HG03280 (cell line): ENCODE measurements around the gene BCL2L2.

Experiments used
- ATAC-seq: cut with Tn5 transposase; IDR thresholded peaks from one replicate; pipeline ENCODE4 v1.9.1; 2021; ENCODE audit warnings: mild to moderate bottlenecking, moderate library complexity; ENCODE audit not compliant: unreplicated experiment

The BCL2L2 gene

DNA sequence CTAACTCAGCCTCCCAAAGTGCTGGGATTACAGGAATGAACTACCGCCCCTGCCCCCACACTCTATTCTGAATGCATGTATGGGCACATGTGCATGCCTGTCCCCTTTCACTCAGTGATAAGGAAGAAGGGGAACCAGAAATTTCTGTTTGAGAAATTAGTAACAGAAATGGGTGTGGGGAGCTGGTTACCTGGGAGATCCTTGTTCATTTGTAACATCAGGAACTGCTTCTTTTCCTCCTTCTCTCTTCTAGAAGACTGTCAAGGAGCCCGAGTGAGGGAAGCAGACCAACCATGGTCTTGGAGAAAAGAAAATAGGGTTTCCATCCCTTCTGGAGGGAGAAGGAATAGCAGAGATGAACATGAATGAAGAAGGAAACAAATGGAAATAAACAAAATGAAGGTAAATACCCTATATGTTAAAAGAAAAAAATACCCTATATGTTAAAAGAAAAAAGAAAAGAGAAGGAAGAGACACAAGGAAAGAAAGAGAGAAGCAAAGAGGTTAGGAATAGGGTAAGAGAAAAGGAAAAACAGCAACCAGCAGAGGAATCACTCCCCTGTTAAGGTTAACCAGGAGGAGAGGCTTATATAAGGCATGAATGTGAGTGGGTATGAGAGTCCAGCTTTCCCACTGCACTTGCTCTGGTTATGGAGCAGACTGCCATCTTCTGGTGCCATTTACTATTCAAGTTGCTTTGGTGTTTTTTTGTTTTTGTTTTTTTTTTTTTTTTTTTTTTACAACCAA, 7.2 kb upstream of the BCL2L2 start:
- no peak for ATAC-seq

GRCh38 chr14:23299986-23300686, 6.5 kb upstream of the BCL2L2 start:
- no peak for ATAC-seq

GRCh38 chr14:23300687-23301223, 5.9 kb upstream of the BCL2L2 start:
- ATAC-seq, result no peak

GRCh38 chr14:23301288-23301968, 5.2 kb upstream of the BCL2L2 start:
- ATAC-seq, result peak; percentile 78

DNA sequence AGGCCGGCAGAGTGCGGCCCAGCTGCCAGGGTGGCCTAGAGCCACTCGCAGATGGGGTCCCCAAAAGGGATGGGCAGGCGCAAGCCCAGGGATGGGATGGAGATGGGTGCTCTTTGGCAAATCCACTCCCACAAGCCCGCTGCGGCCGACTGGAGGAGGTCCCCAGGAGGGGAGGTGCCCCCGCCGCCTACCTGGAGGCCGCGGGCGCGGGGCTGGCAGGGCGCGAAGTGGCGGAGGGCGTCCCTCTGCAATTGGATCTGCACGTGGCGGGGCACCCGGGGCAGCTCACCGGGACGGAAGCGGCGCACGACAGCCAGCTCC, 4.7 kb upstream of the BCL2L2 start:
- ATAC-seq, result peak; percentile 21

DNA sequence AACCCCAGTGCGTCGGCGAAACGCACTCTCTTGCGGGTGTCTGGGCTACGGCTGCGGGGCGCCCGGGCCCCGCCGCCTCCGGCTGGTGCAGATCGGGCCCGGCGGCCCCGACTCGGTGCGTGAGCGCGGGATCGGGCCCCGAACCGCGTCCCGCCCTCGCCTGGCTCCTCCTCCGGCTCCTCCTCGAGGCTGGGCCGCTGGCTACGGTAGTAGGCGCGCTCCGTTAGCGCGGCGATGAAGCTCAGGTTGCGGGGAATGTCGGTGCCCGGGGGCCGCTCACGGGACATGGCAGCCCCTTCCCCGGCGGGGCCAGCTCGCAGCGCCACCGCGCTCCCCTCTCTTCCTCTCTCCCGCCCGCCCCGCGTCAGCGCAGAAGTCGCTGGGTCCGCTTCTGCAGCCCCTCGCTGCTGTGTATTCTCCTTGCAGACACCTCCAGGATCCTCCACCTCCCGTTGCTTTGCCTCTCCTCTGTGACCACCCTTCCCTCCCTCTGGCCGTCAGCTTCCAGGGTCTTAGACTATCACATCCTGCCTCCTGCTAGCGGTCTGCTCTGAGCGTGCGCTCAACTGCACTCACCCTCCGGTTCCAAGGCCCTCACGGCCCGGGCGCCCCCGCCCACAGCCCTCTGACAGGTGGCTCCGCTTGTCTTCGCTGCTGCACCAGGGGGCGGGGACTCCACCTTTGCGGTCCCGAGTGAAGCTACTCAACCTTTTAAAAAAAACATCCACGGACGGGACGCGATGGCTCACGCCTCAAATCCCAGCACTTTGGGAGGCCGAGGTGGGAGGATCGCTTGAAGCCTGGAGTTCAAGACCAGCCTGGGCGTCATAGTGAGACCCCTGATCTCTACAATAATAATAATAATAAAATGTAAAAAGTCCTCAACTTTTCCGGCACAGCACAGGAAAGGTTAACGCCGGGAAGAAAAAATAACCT, 4.1 kb upstream of the BCL2L2 start, which contains the start of gene PPP1R3E:
Gene PPP1R3E, minus strand, starts transcription at position 570 of the 936 bp plus-strand sequence. Its CDS starts 283 bp downstream, at position 287.
- ATAC-seq, result peak; percentile 22

DNA sequence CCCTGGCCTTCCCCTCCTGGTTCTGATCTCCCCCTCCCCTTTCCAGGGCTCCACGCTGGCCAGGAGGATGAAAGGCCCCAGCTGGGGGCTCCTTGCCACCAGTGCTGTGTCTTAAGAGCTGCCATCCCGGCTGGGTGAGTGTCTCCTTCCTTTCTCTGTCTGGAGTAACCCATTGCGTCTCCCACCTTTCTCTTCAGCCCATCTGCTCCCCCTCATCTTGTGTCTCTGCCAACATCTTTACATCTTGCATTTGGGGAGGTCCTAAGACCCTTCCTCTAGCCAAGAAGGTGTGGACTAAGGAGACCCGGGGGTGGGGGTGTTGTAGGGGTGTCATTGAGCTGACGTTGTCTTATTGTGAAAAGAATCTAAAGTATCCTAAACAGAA, 505 bp downstream of the BCL2L2 start:
- ATAC-seq, result no peak

GRCh38 chr14:23307687-23308644, 1.3 kb downstream of the BCL2L2 start:
- no peak for ATAC-seq

DNA sequence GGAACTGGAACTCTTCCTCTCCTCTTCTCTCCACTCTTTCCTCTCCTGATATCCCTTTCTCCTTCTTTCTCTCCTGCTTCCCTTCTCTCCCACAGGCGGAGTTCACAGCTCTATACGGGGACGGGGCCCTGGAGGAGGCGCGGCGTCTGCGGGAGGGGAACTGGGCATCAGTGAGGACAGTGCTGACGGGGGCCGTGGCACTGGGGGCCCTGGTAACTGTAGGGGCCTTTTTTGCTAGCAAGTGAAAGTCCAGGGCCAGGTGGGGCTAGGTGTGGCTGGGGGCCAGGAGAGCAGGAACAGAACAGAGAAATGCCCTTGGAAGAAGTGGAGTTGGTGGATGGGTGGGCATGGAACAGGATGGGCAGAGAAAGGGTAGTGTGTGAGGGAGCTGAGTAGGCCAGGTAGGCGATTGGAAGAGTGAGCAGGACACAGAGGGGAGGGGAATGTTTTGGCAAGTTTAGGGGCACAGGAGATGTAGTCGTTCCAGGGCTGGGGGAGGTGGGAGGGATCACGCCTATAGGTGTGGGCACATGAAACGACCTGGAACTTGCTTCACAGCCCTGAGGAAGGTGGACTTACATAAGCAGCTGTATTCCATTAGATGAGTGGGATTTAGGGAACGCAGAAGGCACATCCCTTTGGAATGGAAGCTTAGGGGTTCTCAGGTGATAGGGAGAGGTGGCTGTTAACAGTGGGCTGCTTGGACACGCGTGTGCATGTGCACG, 2.2 kb downstream of the BCL2L2 start:
- ATAC-seq, result no peak

DNA sequence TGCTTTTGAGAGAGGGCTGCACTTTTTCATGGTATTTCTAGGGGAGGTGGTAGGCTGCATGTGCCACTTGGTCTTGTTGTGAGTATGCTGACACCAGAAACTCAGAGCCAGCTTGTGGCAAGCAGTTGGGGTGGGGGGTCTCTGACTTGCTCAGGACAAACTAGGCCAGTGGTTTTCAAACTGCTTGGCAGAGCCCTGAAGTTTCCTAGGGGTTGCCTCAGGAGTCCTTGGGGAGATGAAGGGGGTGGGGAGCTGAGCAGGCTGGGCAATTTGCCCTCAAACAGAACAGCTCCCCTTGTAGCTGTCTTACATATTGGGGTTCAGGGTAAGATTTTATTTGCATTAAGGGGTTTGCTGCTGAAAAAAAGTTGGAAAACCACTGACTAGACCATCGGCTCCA, 3.9 kb downstream of the BCL2L2 start:
- ATAC-seq, result no peak

DNA sequence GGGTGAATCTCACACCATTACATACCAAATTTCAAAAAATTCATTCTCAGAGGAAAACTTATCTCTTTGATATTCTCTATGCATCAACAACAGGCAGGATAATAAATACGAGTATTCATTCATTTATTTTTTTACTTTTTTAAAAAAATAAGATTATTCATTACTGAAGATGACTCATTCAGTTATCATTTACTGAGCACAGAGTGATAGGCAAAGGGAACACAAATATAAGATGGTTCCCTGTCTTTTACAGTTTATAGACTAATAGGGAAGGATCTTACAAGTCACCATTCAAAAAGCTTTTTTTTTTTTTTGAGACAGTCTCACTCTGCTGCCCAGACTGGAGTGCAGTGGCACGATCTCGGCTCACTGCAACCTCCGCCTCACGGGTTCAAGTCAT, 9.7 kb downstream of the BCL2L2 start:
- ATAC-seq, result no peak

- ATAC-seq, result no peak
These were observed 13.3 kb downstream of the BCL2L2 start for GRCh38 chr14:23319746-23320583.

DNA sequence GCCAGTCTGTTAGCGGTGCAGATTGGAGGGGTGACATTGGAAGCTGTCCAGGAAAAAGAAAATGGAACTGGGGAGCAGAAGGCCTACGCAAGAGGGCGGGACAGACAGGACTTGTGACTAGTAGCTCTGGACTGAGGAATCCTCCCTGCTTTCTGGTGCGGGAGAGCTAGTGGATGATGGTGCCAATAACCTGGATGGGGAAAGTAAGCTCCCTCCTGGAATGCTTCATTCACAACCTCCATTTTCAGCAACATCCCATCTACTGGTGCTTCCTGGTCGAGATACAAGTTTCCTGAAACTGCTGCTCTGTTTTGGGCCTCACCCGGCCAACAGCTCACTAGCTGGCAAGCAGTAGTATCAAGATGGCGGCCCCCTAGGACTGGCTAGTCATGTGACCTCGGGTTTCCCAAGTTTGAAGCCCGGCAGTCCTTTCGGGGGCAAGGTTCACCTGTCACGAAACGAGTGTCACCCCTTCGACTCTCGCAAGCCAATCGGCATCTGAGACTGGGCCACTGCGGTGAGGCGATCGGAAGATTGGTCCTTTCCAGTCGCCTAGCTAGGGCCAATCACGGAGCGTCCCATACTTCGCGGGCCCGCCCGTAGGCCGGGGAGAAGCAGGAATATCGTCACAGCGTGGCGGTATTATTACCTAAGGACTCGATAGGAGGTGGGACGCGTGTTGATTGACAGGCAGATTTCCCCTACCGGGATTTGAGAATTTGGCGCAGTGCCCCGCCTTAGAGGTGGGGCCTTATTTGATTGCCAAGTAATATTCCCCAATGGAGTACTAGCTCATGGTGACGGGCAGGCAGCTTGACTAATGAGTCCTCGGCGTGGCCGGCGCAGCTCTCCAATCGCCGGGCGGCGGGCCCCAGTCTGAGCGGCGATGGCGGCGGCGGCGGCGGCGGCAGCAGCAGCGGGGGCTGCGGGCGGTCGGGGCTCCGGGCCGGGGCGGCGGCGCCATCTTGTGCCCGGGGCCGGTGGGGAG, 14.2 kb downstream of the BCL2L2 start, which contains the start of gene PABPN1:
Gene PABPN1, plus strand, starts transcription at position 874 of the 988 bp plus-strand sequence. Its CDS starts 13 bp downstream, at position 887.
- ATAC-seq, result peak; percentile 86

DNA sequence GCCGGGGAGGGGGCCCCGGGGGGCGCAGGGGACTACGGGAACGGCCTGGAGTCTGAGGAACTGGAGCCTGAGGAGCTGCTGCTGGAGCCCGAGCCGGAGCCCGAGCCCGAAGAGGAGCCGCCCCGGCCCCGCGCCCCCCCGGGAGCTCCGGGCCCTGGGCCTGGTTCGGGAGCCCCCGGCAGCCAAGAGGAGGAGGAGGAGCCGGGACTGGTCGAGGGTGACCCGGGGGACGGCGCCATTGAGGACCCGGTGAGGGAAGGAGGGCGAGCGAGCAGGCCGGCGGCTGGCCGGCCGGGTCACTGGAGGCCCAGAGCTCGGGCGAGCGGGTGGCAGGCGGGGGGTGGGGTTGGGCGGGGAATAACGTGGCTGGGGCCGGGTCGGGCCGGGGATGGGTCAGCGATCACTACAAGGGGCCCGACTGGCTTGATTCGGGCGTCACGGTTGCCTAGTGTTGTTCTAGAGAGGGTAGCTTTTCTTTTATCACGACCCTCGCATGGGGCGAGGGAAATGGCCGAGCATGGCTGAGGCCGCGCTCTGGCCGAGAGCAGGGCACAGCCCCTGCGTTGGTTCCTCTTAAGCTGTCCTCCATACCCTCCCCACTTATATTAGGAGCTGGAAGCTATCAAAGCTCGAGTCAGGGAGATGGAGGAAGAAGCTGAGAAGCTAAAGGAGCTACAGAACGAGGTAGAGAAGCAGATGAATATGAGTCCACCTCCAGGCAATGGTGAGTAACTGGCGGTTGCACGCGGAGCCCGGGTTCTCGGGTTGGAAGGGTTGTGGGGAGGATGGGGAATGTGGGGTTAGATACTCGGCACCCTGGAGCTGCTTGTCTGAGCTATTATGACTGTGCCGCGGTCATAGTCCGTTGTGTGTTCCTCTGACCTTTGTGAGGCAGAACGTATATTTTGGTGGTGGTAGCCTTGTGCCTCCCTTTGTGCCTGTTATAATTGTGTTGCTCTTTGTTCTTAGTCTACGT, 15.2 kb downstream of the BCL2L2 start:
- peak; percentile 13 for ATAC-seq
